ENCODE data around the gene TRIM46. TPM values are rescaled to one million over a fixed set of nuclear protein-coding genes. Genes with fewer than 3 reads are reported as not detected.

Gene TRIM46
- total RNA-seq, 6 experiments from 2014 or later = 0.09 to 0.15 TPM; not detected in 4

DNA sequence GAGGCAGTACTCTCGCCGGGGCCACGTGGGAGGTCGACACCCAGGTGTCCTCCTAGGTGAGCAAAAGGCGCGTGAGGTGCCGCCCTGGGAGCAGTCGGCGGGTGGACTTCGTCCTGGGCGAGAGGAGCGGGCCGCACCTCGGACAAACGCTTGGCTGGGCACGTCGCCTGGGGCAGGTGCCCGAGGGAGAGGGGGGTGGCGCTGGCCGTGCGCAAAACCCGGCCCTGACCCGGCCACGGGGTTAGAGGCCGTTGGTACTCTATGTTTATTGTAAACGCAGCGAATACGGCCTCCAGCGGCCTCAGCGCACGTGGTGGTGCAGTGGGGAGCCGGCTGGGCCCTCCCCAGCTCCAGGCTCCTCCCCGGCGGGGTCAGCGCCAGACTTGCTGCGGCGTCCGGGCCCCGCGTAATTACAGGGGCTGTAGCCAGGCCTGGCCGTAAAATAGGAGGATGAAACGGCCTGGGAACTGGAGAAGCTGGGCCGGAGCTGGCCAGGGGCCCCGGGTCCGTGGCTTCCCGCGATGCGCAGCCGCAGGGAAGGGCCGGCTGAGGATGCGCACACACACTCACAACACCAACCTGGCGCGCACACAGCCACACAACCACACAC lies 47.6 kb upstream of the TRIM46 start:
- Histone ChIP-seq H3K9me3 (no peaks in the 10 kb centered on the region), H3K27me3 (no peaks in the 10 kb centered on the region), H3K27ac (peak overlapping the region; percentile 97 to 100 (median 99)), H3K4me1 (peaks cover 0 to 27% (median 8%) of the 10 kb centered on the region in 4 donors), H3K36me3 (peaks cover 0 to 22% (median 8%) of the 10 kb centered on the region in 4 donors), H3K4me3 (peak overlapping the region; percentile 84 to 96 (median 95))
- intact Hi-C loops (cut with DNase I) = loop anchor here in 1 of 2 donors (2.0 kb wide), 1 partner anchor 21 kb away; no protein-coding TSS in a partner anchor
- DNase-seq (peak; percentile 97 to 98 (median 98)), ATAC-seq (peak; percentile 52 to 73 (median 63))
- TF ChIP-seq, protein P1, sequence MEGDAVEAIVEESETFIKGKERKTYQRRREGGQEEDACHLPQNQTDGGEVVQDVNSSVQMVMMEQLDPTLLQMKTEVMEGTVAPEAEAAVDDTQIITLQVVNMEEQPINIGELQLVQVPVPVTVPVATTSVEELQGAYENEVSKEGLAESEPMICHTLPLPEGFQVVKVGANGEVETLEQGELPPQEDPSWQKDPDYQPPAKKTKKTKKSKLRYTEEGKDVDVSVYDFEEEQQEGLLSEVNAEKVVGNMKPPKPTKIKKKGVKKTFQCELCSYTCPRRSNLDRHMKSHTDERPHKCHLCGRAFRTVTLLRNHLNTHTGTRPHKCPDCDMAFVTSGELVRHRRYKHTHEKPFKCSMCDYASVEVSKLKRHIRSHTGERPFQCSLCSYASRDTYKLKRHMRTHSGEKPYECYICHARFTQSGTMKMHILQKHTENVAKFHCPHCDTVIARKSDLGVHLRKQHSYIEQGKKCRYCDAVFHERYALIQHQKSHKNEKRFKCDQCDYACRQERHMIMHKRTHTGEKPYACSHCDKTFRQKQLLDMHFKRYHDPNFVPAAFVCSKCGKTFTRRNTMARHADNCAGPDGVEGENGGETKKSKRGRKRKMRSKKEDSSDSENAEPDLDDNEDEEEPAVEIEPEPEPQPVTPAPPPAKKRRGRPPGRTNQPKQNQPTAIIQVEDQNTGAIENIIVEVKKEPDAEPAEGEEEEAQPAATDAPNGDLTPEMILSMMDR (IDR thresholded peaks at IDR 0.05) = no peak
- TF ChIP-seq POLR2A (IDR thresholded peaks at IDR 0.05) = peak; percentile 75
- 23% methylated on average over 12 of the region's 53 CpGs for WGBS (ENCODE audit: insufficient coverage, low coverage, low lambda C conversion rate, missing lambda C conversion rate)

DNA sequence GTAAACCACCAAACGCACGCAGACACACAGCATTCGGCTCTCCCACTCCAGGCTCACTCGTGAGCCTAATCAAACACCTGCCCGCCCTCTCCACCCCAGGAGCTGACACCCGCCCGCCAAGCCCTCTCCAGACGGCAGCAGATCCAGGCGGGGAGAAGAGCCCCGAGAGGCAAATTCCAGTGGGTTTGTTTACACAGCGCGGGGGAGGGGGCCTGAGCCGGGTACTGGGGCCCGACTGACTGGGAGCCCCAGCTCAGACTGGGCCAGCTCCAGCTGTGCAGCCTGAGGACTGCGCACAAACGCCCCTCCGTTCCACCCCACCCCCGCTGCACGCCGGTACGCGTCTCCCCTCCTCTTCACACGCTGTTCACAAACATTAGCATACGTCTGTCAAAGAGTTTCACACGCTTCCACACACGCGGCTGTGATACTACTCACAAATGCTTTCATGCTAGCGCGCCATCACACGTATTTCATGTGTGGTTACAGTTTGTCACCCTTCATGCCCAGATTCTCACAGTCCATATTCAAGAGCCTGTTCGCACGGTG lies 47.0 kb upstream of the TRIM46 start:
- H3K4me3 ChIP-seq = peak overlapping the region; percentile 84 to 96 (median 95)
- peaks cover 0 to 32% (median 10%) of the 10 kb centered on the region in 4 donors for H3K4me1 ChIP-seq
- peaks cover 0 to 28% (median 11%) of the 10 kb centered on the region in 4 donors for H3K36me3 ChIP-seq
- peak; percentile 19 to 58 (median 35) for ATAC-seq
- H3K27me3 ChIP-seq = no peaks in the 10 kb centered on the region
- DNase-seq = peak; percentile 79 to 89 (median 80)
- TF ChIP-seq, protein P1 (IDR thresholded peaks at IDR 0.05) = no peak
- no peak for TF ChIP-seq POLR2A (IDR thresholded peaks at IDR 0.05)
- WGBS (ENCODE audit: insufficient coverage, low coverage, low lambda C conversion rate, missing lambda C conversion rate) = under 1% methylated on average over 17 of the region's 32 CpGs
- no peaks in the 10 kb centered on the region for H3K9me3 ChIP-seq
- intact Hi-C loops (cut with DNase I) = loop anchor here in 1 of 2 donors (2.0 kb wide), 1 partner anchor 22 kb away; no protein-coding TSS in a partner anchor
- H3K27ac ChIP-seq = peak overlapping the region; percentile 97 to 100 (median 99)

DNA sequence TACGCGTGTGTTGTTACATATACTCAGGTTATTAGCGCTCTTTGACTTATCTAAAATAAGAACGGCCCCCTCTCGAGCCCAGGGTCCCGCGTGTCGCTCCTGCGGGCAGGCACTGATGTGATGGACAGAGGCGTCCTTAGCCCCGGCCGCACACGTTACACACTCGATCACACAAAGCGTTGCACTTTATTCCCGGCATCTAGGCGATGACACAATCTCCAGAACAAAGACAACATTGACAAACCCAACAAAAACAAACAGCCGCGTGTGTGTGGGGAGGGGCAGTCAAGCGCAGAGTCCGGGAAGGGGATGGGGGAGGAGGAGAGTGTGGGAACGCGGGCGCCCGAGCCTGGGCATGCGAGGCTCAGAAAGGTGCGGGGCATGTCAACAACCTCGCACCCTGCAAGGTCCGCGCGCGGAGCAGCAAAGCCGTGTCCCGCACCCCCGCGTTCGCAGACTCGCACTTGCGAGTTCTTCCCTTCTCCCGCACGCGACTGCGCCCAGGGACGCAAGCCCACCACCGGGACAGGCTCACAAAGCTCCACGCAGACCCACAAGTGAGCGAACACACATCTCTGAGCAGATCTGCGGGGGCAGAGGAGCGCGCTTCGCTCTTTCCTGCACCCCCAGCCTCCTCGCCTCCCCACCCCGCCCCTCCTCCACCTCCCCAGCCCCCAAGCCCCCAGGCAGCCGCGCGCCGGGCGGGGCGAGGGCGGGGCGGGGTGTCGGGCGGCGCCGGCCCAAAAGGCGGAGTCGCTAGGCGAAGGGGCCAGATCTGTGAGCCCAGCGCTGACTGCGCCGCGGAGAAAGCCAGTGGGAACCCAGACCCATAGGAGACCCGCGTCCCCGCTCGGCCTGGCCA lies 46.3 kb upstream of the TRIM46 start, which contains the start of gene EFNA1:
EFNA1 (plus strand) TSS at position 772 of the 862 bp plus-strand sequence. CDS start 102 bp downstream, outside the sequence.
- Histone ChIP-seq H3K4me3 (peak within 1 kb of the TSS; percentile 84 to 96 (median 95)), H3K27me3 (no peaks in the 10 kb centered on the region), H3K27ac (peak within 1 kb of the TSS; percentile 97 to 100 (median 99)), H3K4me1 (peaks cover 0 to 39% (median 12%) of the 10 kb centered on the region in 4 donors), H3K9me3 (no peaks in the 10 kb centered on the region), H3K36me3 (peaks cover 0 to 35% (median 14%) of the 10 kb centered on the region in 4 donors)
- 0% methylated on average over 22 of the region's 76 CpGs for WGBS (ENCODE audit: insufficient coverage, low coverage, low lambda C conversion rate, missing lambda C conversion rate)
- peak; percentile 31 to 55 (median 48) for ATAC-seq
- peak; percentile 93 for TF ChIP-seq POLR2A (IDR thresholded peaks at IDR 0.05)
- TF ChIP-seq, protein P1 (IDR thresholded peaks at IDR 0.05) = no peak
- peak; percentile 89 to 94 (median 92) for DNase-seq
- intact Hi-C loops (cut with DNase I) = loop anchor here in 1 of 2 donors (2.0 kb wide), 1 partner anchor 23 kb away; no protein-coding TSS in a partner anchor

Data from right lobe of liver (tissue), 6 donors.